ENCODE data around the gene ST13. TPM values are rescaled to one million over a fixed set of nuclear protein-coding genes. Genes with fewer than 3 reads are reported as not detected.

Gene ST13
- total RNA-seq: 100 to 1,000 TPM; 201 to 218 TPM
- polyA plus RNA-seq: 176 TPM

DNA sequence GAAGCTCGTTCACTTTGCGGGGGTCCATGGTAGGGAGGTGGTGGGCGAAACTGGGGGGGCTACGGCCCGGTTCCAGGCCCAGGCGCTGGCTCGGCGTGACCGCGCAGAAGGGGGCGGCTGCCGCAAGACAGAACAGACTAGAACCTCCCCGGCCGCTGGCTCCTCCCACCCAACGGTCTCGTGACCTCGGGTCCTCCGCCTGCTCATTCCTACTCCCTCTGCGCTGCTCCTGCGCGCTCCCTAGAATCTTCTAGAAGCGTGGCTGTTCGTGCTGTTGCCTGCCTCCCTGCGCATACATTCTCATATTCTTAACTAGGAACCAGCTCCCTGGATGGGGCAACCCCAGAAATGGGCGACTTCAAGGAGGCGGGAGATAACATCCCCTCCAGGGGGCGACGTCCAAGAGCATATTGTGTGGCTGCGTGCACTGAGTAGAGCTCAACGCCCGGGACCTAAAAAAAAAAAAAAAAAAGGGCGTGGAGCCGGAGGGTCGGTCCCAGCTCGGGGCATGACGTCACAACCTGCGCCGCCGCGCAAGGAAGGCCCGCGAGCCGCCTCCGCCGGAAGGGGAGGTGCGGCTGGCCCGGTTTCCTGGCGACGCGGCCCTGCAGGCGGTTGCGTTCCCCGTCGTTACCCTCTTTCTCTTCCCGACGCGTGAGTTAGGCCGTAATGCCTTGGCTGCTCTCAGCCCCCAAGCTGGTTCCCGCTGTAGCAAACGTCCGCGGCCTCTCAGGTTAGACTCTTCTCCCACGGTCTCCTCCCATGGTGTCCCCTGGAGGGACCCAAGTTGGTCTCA is at the start of gene ST13, which contains the start of gene XPNPEP3:
ST13 (minus strand) TSS at position 127 of the 796 bp plus-strand sequence; CDS start at position 28, 99 bp downstream.
XPNPEP3 (plus strand) TSS at position 636 of the 796 bp plus-strand sequence; CDS start at position 670, 34 bp downstream.
- H3K36me3 Mint-ChIP-seq: peaks cover 0 to 32% (median 9%) of the 10 kb centered on the region in 3 donors
- CTCF ChIA-PET: interaction anchor here (1.2 to 1.7 kb wide), 4 partner anchors 10 to 174 kb away, joined by 3 to 9 read pairs (median 4); no protein-coding TSS in a partner anchor
- Histone ChIP-seq H3K27ac (ENCODE audit: low read depth, low read length) (peak within 1 kb of the TSS; percentile 99), H3K27me3 (ENCODE audit: insufficient read depth, low read length, poor library complexity, severe bottlenecking) (no peaks in the 10 kb centered on the region), H3K4me3 (ENCODE audit: low read length) (peak within 1 kb of the TSS; percentile 82), H3K4me1 (ENCODE audit: insufficient read depth, low read length) (peaks cover 45% of the 10 kb centered on the region), H3K9me3 (ENCODE audit: low read length) (no peaks in the 10 kb centered on the region), H3K36me3 (ENCODE audit: insufficient read depth, low read length) (no peaks in the 10 kb centered on the region)
- peak; percentile 95 to 98 (median 96) for DNase-seq
- peak within 1 kb of the TSS; percentile 94 to 99 (median 96) for H3K4me3 Mint-ChIP-seq
- H3K4me1 Mint-ChIP-seq: peaks cover 53 to 77% (median 64%) of the 10 kb centered on the region in 3 donors
- peak within 1 kb of the TSS; percentile 99 to 100 (median 100) for H3K27ac Mint-ChIP-seq
- no peaks in the 10 kb centered on the region for H3K27me3 Mint-ChIP-seq
- POLR2A ChIA-PET: interaction anchor here (0.6 to 1.4 kb wide), 16 partner anchors 12 to 1725 kb away, joined by 3 to 7 read pairs (median 3); partner anchors contain the start of genes DESI1, EP300, PHF5A and RBX1
- H3K9me3 Mint-ChIP-seq: no peaks in the 10 kb centered on the region

GRCh38 chr22:40904101-40904500 is 47.7 kb upstream of the ST13 start:
- peak overlapping the region in 1 of 8 donors; percentile 20 for H3K27ac Mint-ChIP-seq

GRCh38 chr22:40898850-40899357 is 42.5 kb upstream of the ST13 start:
- H3K4me1 ChIP-seq (ENCODE audit: insufficient read depth, low read length): peaks cover 7% of the 10 kb centered on the region
- Mint-ChIP-seq H3K9me3 (no peaks in the 10 kb centered on the region), H3K4me1 (peaks cover 4 to 6% (median 6%) of the 10 kb centered on the region in 3 donors), H3K4me3 (no peak overlapping the region), H3K36me3 (peaks cover 0 to 36% (median 2%) of the 10 kb centered on the region in 3 donors), H3K27ac (peak overlapping the region in 3 of 8 donors; percentile 29 to 58 (median 51)), H3K27me3 (no peaks in the 10 kb centered on the region)
- peak in 2 of 5 donors; percentile 15 to 18 for DNase-seq
- H3K36me3 ChIP-seq (ENCODE audit: insufficient read depth, low read length): no peaks in the 10 kb centered on the region
- no peak overlapping the region for H3K4me3 ChIP-seq (ENCODE audit: low read length)
- no peaks in the 10 kb centered on the region for H3K9me3 ChIP-seq (ENCODE audit: low read length)
- H3K27me3 ChIP-seq (ENCODE audit: insufficient read depth, low read length, poor library complexity, severe bottlenecking): no peaks in the 10 kb centered on the region
- ChIA-PET POLR2A (interaction anchor here (0.5 kb wide), 1 partner anchor 141 kb away, joined by 3 read pairs; no protein-coding TSS in a partner anchor), CTCF (interaction anchor here (0.7 to 1.7 kb wide), 8 partner anchors 9 to 463 kb away, joined by 3 to 12 read pairs (median 6); no protein-coding TSS in a partner anchor)
- H3K27ac ChIP-seq (ENCODE audit: low read depth, low read length): no peak overlapping the region

More at GRCh38 chr22:40904101-40904500, 47.7 kb upstream of the ST13 start:
- no peaks in the 10 kb centered on the region for H3K9me3 Mint-ChIP-seq
- Histone ChIP-seq H3K9me3 (ENCODE audit: low read length) (no peaks in the 10 kb centered on the region), H3K4me3 (ENCODE audit: low read length) (no peak overlapping the region), H3K36me3 (ENCODE audit: insufficient read depth, low read length) (peaks cover 4% of the 10 kb centered on the region), H3K27me3 (ENCODE audit: insufficient read depth, low read length, poor library complexity, severe bottlenecking) (no peaks in the 10 kb centered on the region), H3K27ac (ENCODE audit: low read depth, low read length) (no peak overlapping the region), H3K4me1 (ENCODE audit: insufficient read depth, low read length) (peaks cover 2% of the 10 kb centered on the region)
- peaks cover 2 to 3% (median 3%) of the 10 kb centered on the region in 3 donors for H3K4me1 Mint-ChIP-seq
- H3K27me3 Mint-ChIP-seq: no peaks in the 10 kb centered on the region
- peaks cover 4 to 40% (median 13%) of the 10 kb centered on the region in 3 donors for H3K36me3 Mint-ChIP-seq
- ChIA-PET POLR2A (no interaction called here), CTCF (no interaction called here)
- no peak overlapping the region for H3K4me3 Mint-ChIP-seq
- no peak for DNase-seq

- H3K36me3 ChIP-seq (ENCODE audit: insufficient read depth, low read length): no peaks in the 10 kb centered on the region
- no peak overlapping the region for H3K4me3 ChIP-seq (ENCODE audit: low read length)
- ChIA-PET POLR2A (interaction anchor here (1.0 kb wide), 1 partner anchor 38 kb away, joined by 3 read pairs; the partner anchor contains the start of genes ST13 and XPNPEP3), CTCF (no interaction called here)
- Mint-ChIP-seq H3K36me3 (peaks cover 0 to 40% (median 3%) of the 10 kb centered on the region in 3 donors), H3K9me3 (no peaks in the 10 kb centered on the region), H3K27ac (no peak overlapping the region), H3K4me1 (peaks cover 4 to 6% (median 6%) of the 10 kb centered on the region in 3 donors), H3K27me3 (no peaks in the 10 kb centered on the region), H3K4me3 (no peak overlapping the region)
- peaks cover 7% of the 10 kb centered on the region for H3K4me1 ChIP-seq (ENCODE audit: insufficient read depth, low read length)
- no peaks in the 10 kb centered on the region for H3K27me3 ChIP-seq (ENCODE audit: insufficient read depth, low read length, poor library complexity, severe bottlenecking)
- no peak overlapping the region for H3K27ac ChIP-seq (ENCODE audit: low read depth, low read length)
- no peaks in the 10 kb centered on the region for H3K9me3 ChIP-seq (ENCODE audit: low read length)
- no peak for DNase-seq
Measured at GRCh38 chr22:40894417-40894816, 38.0 kb upstream of the ST13 start.

- H3K4me3 ChIP-seq (ENCODE audit: low read length): no peak overlapping the region
- POLR2A ChIA-PET: no interaction called here
- CTCF ChIA-PET: no interaction called here
- no peak overlapping the region for H3K27ac ChIP-seq (ENCODE audit: low read depth, low read length)
- H3K27me3 Mint-ChIP-seq: peaks cover 0 to 1% of the 10 kb centered on the region in 2 donors
- H3K4me1 Mint-ChIP-seq: no peaks in the 10 kb centered on the region
- no peaks in the 10 kb centered on the region for H3K4me1 ChIP-seq (ENCODE audit: insufficient read depth, low read length)
- no peaks in the 10 kb centered on the region for H3K9me3 ChIP-seq (ENCODE audit: low read length)
- no peaks in the 10 kb centered on the region for H3K9me3 Mint-ChIP-seq
- peak overlapping the region in 1 of 8 donors; percentile 41 for H3K27ac Mint-ChIP-seq
- DNase-seq: no peak
- H3K4me3 Mint-ChIP-seq: no peak overlapping the region
- peaks cover 0 to 57% (median 15%) of the 10 kb centered on the region in 3 donors for H3K36me3 Mint-ChIP-seq
- no peaks in the 10 kb centered on the region for H3K27me3 ChIP-seq (ENCODE audit: insufficient read depth, low read length, poor library complexity, severe bottlenecking)
- H3K36me3 ChIP-seq (ENCODE audit: insufficient read depth, low read length): peaks cover 11% of the 10 kb centered on the region
Measured at GRCh38 chr22:40890881-40891280, 34.4 kb upstream of the ST13 start.

DNA sequence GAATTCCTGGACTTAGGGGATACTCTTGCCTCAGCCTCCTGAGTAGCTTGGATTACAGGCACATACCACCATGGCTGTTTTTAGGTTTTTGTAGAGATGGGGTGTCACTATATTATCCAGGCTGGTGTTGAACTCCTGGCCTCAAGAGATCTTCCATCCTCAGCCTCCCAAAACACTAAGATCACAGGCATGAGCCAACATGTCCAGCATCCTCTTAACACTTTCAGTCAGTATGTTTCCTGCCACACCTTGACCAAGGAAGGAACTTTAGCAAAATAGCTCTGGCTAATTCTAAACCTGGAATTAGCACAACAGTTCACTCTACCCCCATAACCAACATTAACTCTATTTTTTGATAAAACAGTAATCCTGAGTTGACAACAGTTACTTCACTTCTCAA is 32.7 kb upstream of the ST13 start:
- Histone ChIP-seq H3K9me3 (ENCODE audit: low read length) (no peaks in the 10 kb centered on the region), H3K4me1 (ENCODE audit: insufficient read depth, low read length) (no peaks in the 10 kb centered on the region), H3K27ac (ENCODE audit: low read depth, low read length) (no peak overlapping the region), H3K27me3 (ENCODE audit: insufficient read depth, low read length, poor library complexity, severe bottlenecking) (no peaks in the 10 kb centered on the region), H3K4me3 (ENCODE audit: low read length) (no peak overlapping the region), H3K36me3 (ENCODE audit: insufficient read depth, low read length) (peaks cover 11% of the 10 kb centered on the region)
- ChIA-PET CTCF (no interaction called here), POLR2A (no interaction called here)
- H3K36me3 Mint-ChIP-seq: peaks cover 0 to 56% (median 15%) of the 10 kb centered on the region in 3 donors
- H3K4me1 Mint-ChIP-seq: no peaks in the 10 kb centered on the region
- H3K9me3 Mint-ChIP-seq: no peaks in the 10 kb centered on the region
- peaks cover 0 to 1% of the 10 kb centered on the region in 2 donors for H3K27me3 Mint-ChIP-seq
- H3K4me3 Mint-ChIP-seq: no peak overlapping the region
- H3K27ac Mint-ChIP-seq: peak overlapping the region in 3 of 8 donors; percentile 3 to 77 (median 41)
- no peak for DNase-seq

DNA sequence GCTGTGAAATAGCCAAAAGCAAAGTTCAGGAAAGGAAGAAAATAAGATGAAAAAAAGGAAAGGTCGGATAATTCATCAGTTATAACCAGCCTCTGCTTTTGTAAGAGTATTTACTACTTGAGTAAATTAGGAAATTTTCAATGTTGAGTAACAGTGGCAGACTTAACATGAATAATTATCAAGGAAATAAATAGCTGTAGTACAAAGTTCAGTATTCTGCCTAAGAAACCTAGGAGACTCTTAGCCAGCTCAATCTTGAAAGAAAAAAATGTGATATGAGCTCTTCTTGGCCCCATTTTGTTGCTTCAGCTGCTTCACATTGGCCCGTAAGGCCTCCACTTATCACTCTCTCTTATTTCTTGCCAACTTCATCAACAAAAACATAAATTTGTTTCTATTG is 22.5 kb upstream of the ST13 start:
- Histone ChIP-seq H3K27ac (ENCODE audit: low read depth, low read length) (no peak overlapping the region), H3K4me3 (ENCODE audit: low read length) (no peak overlapping the region), H3K36me3 (ENCODE audit: insufficient read depth, low read length) (peaks cover 15% of the 10 kb centered on the region), H3K27me3 (ENCODE audit: insufficient read depth, low read length, poor library complexity, severe bottlenecking) (no peaks in the 10 kb centered on the region), H3K4me1 (ENCODE audit: insufficient read depth, low read length) (no peaks in the 10 kb centered on the region), H3K9me3 (ENCODE audit: low read length) (no peaks in the 10 kb centered on the region)
- peaks cover 0 to 45% (median 13%) of the 10 kb centered on the region in 3 donors for H3K36me3 Mint-ChIP-seq
- H3K4me3 Mint-ChIP-seq: no peak overlapping the region
- no peak for DNase-seq
- H3K27ac Mint-ChIP-seq: no peak overlapping the region
- CTCF ChIA-PET: no interaction called here
- no peaks in the 10 kb centered on the region for H3K27me3 Mint-ChIP-seq
- POLR2A ChIA-PET: no interaction called here
- H3K4me1 Mint-ChIP-seq: no peaks in the 10 kb centered on the region
- no peaks in the 10 kb centered on the region for H3K9me3 Mint-ChIP-seq

DNA sequence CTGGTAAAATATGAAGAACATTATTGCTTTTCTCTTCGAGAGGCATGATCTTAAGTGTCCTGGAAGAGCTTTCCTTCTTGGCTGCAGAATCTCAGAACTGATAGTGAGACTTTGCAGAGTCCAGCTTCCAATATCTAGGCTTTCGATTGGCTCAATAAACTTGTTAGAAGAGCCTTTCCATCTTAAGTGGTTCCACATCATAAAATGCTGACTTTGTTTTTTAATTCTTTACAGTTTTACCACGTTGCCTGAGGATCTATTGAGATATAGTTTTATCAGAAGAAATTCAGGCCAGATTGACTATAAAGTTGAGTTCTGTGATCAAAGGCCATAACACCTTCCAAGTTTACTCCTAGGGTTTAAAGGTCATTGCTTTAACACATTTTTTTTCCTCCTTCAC is 21.0 kb upstream of the ST13 start:
- Mint-ChIP-seq H3K27ac (no peak overlapping the region), H3K36me3 (peaks cover 0 to 39% (median 13%) of the 10 kb centered on the region in 3 donors), H3K9me3 (no peaks in the 10 kb centered on the region), H3K4me1 (no peaks in the 10 kb centered on the region), H3K4me3 (no peak overlapping the region), H3K27me3 (no peaks in the 10 kb centered on the region)
- no peaks in the 10 kb centered on the region for H3K4me1 ChIP-seq (ENCODE audit: insufficient read depth, low read length)
- H3K4me3 ChIP-seq (ENCODE audit: low read length): no peak overlapping the region
- DNase-seq: no peak
- no peaks in the 10 kb centered on the region for H3K9me3 ChIP-seq (ENCODE audit: low read length)
- CTCF ChIA-PET: no interaction called here
- POLR2A ChIA-PET: no interaction called here
- H3K36me3 ChIP-seq (ENCODE audit: insufficient read depth, low read length): peaks cover 6% of the 10 kb centered on the region
- no peak overlapping the region for H3K27ac ChIP-seq (ENCODE audit: low read depth, low read length)
- H3K27me3 ChIP-seq (ENCODE audit: insufficient read depth, low read length, poor library complexity, severe bottlenecking): no peaks in the 10 kb centered on the region

All from CD8-positive, alpha-beta memory T cell (primary cell).